GM12874 (cell line): Measurements from ENCODE around the gene SETD3.

Experiments
- TF ChIP-seq, protein P1 (sequence below): IDR thresholded peaks from 2 replicates; pipeline ENCODE4 v1.5.1; 2011; ENCODE audit warnings: low read depth, mild to moderate bottlenecking, control low read depth, low read length, moderate library complexity; ENCODE audit not compliant: insufficient read depth

The SETD3 gene

GRCh38 chr14:99408971-99409289 is 71.7 kb downstream of the SETD3 start:
- TF ChIP-seq, protein P1, sequence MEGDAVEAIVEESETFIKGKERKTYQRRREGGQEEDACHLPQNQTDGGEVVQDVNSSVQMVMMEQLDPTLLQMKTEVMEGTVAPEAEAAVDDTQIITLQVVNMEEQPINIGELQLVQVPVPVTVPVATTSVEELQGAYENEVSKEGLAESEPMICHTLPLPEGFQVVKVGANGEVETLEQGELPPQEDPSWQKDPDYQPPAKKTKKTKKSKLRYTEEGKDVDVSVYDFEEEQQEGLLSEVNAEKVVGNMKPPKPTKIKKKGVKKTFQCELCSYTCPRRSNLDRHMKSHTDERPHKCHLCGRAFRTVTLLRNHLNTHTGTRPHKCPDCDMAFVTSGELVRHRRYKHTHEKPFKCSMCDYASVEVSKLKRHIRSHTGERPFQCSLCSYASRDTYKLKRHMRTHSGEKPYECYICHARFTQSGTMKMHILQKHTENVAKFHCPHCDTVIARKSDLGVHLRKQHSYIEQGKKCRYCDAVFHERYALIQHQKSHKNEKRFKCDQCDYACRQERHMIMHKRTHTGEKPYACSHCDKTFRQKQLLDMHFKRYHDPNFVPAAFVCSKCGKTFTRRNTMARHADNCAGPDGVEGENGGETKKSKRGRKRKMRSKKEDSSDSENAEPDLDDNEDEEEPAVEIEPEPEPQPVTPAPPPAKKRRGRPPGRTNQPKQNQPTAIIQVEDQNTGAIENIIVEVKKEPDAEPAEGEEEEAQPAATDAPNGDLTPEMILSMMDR, result no peak

DNA sequence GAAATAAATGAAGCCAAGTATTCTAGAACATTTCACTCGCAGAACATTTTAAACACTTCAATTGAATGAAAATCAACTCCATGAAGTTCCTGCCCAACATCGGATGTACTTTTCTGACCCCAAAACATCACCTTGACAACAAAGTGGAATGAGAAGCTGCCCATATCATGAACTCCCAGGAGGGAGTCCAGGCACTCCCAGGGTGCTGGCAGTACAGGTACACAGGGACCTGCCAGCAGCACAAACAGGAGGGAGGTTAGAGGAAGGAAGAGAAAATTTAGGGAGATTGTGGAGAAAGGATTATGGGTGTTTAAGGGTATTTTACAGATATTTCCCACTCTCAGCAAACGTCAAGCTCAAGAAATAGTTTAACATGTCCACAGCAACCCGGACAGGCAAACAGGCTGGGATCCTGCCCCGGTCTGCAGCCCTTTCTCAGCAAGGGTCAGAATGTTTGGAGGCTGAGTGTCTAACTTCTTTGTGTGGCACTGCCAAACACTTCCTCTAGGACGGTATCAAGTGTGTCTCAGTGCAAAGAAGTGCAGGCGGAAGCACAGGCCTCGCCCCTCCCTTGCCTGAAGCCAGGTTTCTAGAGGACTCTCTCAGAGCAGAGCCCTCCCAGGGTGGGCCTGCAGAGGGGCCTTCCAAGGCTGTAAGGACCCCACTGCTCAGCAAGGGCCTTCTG is 72.2 kb downstream of the SETD3 start:
- TF ChIP-seq, protein P1, result no peak

- TF ChIP-seq, protein P1, result no peak
These were observed 73.2 kb downstream of the SETD3 start for GRCh38 chr14:99407416-99407815.

DNA sequence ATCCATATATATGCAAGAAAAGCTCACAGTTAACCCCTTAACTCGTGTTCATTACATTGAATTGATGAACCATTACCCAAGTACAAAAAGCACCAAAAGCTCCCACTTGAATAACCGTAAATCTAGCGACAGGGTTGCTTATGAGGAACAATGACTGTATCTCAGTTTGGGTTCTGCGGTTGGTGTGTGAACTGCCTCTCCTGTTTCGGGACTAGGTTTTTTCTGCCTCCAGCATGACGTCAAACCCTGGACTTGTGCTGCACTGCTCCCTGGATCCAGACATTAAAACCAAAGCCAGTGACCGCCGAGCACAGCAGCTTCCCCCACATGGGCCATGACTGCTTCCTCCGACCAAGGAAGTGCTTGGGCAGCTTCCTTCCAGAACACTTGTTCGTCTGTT is 77.7 kb downstream of the SETD3 start:
- TF ChIP-seq, protein P1, result no peak

DNA sequence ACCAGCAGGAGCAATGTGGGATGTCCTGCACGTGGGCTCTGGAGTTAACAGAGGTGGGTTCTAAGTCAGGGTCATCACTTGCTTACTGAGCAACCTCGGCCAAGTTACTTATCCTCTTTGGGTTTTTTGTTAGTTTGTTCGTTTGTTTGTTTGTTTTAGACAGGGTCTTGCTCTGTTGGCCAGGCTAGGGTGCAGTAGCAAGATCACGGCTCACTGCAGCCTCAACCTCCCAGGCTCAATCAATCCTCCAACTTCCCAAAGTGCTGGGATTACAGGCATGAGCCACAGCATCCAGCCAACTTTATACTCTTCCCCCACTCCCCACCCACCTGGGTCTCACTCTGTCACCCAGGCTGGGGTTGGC is 78.4 kb downstream of the SETD3 start:
- TF ChIP-seq, protein P1, result no peak

- TF ChIP-seq, protein P1, result no peak
These were observed 78.9 kb downstream of the SETD3 start for GRCh38 chr14:99401621-99402284.

- TF ChIP-seq, protein P1, result no peak
These were observed 79.4 kb downstream of the SETD3 start for GRCh38 chr14:99401211-99401610.
